Panc1 (cell line): Measurements from ENCODE around the gene HTT. TPM values are rescaled to one million over a fixed set of nuclear protein-coding genes. Genes with fewer than 3 reads are reported as not detected.

Source experiments
- ATAC-seq: fragments of 200-7000 bp; cut with Tn5 transposase; 2 replicates; pipeline ENCODE4 v1.9.1; 2020; ENCODE audit warnings: mild to moderate bottlenecking, moderate library complexity
- BruUV-seq: library from RNA; stranded (reverse); fragments of 400-500 nt; replicated peaks from 2 replicates; lab custom pipeline; 2021; lab: Mats Ljungman, UMichigan
- CTCF ChIA-PET: fragments of 300-600 bp; sonication (Branson Sonifier 250); formaldehyde crosslinking; loops from one replicate; lab custom pipeline; 2022; ENCODE audit warnings: antibody characterized with exemption; lab: Charles Lee
- POLR2A ChIA-PET: fragments of 300-600 bp; sonication (Branson Sonifier 250); formaldehyde crosslinking; loops from one replicate; lab custom pipeline; 2022; ENCODE audit warnings: antibody characterized with exemption; lab: Charles Lee
- DNase-seq: peaks from one replicate; pipeline ENCODE4 v3.0.0-alpha.2; 2010; ENCODE audit warnings: low read depth, low spot score
- H3K27ac ChIP-seq: 2 replicates; pipeline ENCODE4 v1.5.1; 2011; ENCODE audit warnings: mild to moderate bottlenecking, low read length, inconsistent platforms
- H3K27me3 ChIP-seq: fragments of 200-500 bp; sonication (Bioruptor generic); 2 replicates; pipeline ENCODE4 v1.6.0; 2014; ENCODE audit warnings: low read length, inconsistent platforms; ENCODE audit not compliant: control insufficient read depth, insufficient read depth
- H3K36me3 ChIP-seq: fragments of 200-500 bp; sonication (Bioruptor generic); 2 replicates; pipeline ENCODE4 v1.5.1; 2014; ENCODE audit warnings: inconsistent platforms, mild to moderate bottlenecking, low read length, moderate library complexity; ENCODE audit not compliant: control insufficient read depth, insufficient read depth
- H3K4me1 ChIP-seq: 2 replicates; pipeline ENCODE4 v1.5.1; 2011; ENCODE audit warnings: inconsistent platforms, mild to moderate bottlenecking, low read length, moderate library complexity; ENCODE audit not compliant: control insufficient read depth, insufficient read depth
- H3K4me3 ChIP-seq, 2 experiments: 2 replicates each; pipeline ENCODE4 v1.5.1; 2011 to 2012; ENCODE audit warnings: low read depth in 2 of 2, low read length in 2 of 2, mild to moderate bottlenecking in 2 of 2, inconsistent platforms in 1 of 2, moderate library complexity in 1 of 2
- H3K9me3 ChIP-seq: fragments of 200-500 bp; sonication (Bioruptor generic); 2 replicates; pipeline ENCODE4 v1.5.1; 2014; ENCODE audit warnings: low read depth, mild to moderate bottlenecking, inconsistent platforms, low read length, moderate library complexity; ENCODE audit not compliant: control insufficient read depth, insufficient read depth
- CTCF ChIP-seq: fragments of 450-650 bp; IDR thresholded peaks from 2 replicates; pipeline ENCODE4 v1.5.1; 2017; ENCODE audit warnings: mild to moderate bottlenecking
- POLR2AphosphoS5 ChIP-seq: IDR thresholded peaks from 2 replicates; pipeline ENCODE4 v1.6.1; 2012; ENCODE audit warnings: mild to moderate bottlenecking, low read depth, low read length, moderate library complexity
- REST ChIP-seq, 2 experiments: IDR thresholded peaks; 2 replicates each; pipeline ENCODE4 v1.6.1; 2011 to 2012; ENCODE audit warnings: low read depth in 2 of 2, control low read depth in 1 of 2, low read length in 1 of 2, mild to moderate bottlenecking in 1 of 2, moderate library complexity in 1 of 2; ENCODE audit not compliant: insufficient read depth in 1 of 2
- SIN3A ChIP-seq: IDR thresholded peaks from 2 replicates; pipeline ENCODE4 v1.6.1; 2012; ENCODE audit warnings: low read depth, mild to moderate bottlenecking, low read length, moderate library complexity, borderline replicate concordance; ENCODE audit not compliant: insufficient read depth
- TCF7L2 ChIP-seq: IDR thresholded peaks from 2 replicates; pipeline ENCODE4 v1.6.1; 2011; ENCODE audit warnings: mild to moderate bottlenecking, low read depth, low read length, inconsistent platforms
- in situ Hi-C: cut with HindIII; loops from 2 replicates; pipeline ENCODE4 v1.10.0; 2016; ENCODE audit warnings: low sequenced_read_pairs, low pct_unique_long_range_greater_than_20kb
- intact Hi-C: fragments of 100-400 bp; cut with micrococcal nuclease; formaldehyde crosslinking; loops from one replicate; pipeline ENCODE4 v1.10.0; 2022; ENCODE audit not compliant: unreplicated experiment
- total RNA-seq: library from RNA; stranded (reverse); gene quantifications from one replicate; pipeline ENCODE4 v1.2.1, GENCODE V29; 2021; ENCODE audit not compliant: unreplicated experiment

Gene HTT
- total RNA-seq, 1 experiment from 2014 or later = 24.7 TPM

- POLR2A ChIA-PET = no interaction called here
- no peak for ATAC-seq
Measured at GRCh38 chr4:3218824-3219760, 144.6 kb downstream of the HTT start.

More at GRCh38 chr4:3218824-3219760, 144.6 kb downstream of the HTT start:
- Histone ChIP-seq H3K36me3 (no peaks in the 10 kb centered on the region), H3K9me3 (no peaks in the 10 kb centered on the region), H3K4me1 (no peaks in the 10 kb centered on the region), H3K27me3 (no peaks in the 10 kb centered on the region), H3K27ac (no peak overlapping the region), H3K4me3 (no peak overlapping the region)
- TF ChIP-seq SIN3A = no peak
- no peak for TF ChIP-seq POLR2AphosphoS5
- TF ChIP-seq TCF7L2 = no peak
- TF ChIP-seq CTCF = no peak
- TF ChIP-seq REST (IDR thresholded peaks at IDR 0.05; ENCODE audit: insufficient read depth in 1 of 2, low read depth in 2 of 2, low read length in 1 of 2) = no peak
- intact Hi-C loops = no loop called here
- CTCF ChIA-PET = no interaction called here
- no peak for DNase-seq
- in situ Hi-C loops = no loop called here
- BruUV-seq = no TSS peak
